IPS-18c (cell line): Measurements from ENCODE around the gene CRB3.
"Not testable (repeated sequence)": the region's sequence is repeated elsewhere in the genome, so short reads cannot be mapped to it uniquely, and the experiment has no call there.

Source experiments
- H3K4me3 ChIP-seq: 2 replicates; pipeline ENCODE4 v1.7.0; 2013; ENCODE audit warnings: low read depth, mild to moderate bottlenecking, low read length, moderate library complexity; ENCODE audit not compliant: insufficient read depth
- H3K9me3 ChIP-seq: one replicate; pipeline ENCODE4 v1.6.1; 2013; ENCODE audit warnings: mild to moderate bottlenecking, low read length, moderate library complexity; ENCODE audit not compliant: control insufficient read depth, insufficient read depth

Gene CRB3

DNA sequence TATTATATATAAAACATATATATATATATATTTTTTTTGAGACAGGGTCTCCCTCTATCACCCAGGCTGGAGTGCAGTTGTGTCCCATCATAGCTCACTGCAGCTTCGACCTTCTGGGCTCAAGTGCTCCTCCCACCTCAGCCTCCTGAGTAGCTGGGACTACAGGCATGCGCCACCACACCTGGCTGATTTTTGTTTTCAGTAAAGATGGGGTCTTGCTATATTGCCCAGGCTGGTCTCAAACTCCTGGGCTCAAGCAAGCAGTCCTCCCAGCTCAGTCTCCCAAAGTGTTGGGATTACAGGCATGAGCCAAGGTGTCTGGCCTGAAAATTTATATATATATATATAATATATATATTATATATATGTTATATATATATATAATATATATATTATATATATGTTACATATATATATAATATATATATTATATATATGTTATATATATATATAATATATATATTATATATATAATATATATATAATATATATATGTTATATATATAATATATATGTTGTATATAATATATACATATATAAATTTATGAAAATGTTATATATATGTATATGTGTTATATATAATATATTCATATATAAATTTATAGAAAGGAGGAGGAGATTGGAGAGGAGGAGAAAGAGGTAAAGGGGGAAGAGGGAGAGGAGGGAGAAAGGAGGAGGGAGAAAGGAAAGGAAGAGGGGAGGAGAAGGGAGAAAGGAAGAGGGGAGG is 35.2 kb upstream of the CRB3 start:
- H3K9me3 ChIP-seq, H3K4me3 ChIP-seq: not testable (repeated sequence)

DNA sequence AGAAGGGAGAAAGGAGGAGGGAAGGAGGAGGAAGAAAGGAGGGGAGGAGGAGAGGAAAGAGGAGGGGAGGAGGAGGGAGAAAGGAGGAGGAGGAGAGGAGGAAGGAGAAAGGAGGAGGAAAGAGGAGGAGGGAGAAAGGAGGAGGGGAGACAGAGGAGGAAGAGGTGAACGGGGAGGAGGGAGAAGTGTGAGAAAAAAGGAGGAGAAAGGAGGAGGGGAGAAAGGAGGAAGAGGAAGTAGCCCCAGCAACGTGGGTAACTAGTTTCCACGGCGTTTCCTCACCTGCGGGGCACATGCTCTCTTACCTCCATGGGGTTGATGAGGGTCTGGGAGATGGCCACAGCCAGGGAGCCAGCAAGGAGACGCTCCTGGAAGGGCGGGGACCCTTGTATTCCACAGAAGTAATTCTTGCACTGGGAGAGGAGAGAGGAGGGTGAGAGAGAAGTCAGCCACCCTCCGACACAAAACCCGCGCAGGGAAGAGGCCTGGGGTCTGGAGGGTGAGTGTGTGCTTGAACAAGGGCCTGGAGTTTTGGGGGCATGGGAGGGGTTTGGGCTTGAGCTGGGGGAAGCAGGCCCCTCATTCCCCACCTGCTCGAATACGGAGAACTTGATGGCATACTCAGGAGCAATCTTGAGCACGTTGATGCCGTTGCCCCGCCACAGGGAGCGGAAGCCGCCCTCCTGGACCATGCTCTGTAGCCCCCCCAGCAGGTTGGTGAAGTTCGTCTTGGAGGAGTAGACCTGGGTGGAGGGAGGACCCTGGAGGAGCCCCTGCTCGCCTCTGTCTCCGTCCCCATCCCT is 34.5 kb upstream of the CRB3 start:
- Histone ChIP-seq H3K9me3 (no peaks in the 10 kb centered on the region), H3K4me3 (no peak overlapping the region)

GRCh38 chr19:6431891-6432290 is 32.2 kb upstream of the CRB3 start:
- no peak overlapping the region for H3K4me3 ChIP-seq

GRCh38 chr19:6433165-6433564 is 30.9 kb upstream of the CRB3 start:
- Histone ChIP-seq H3K9me3 (no peaks in the 10 kb centered on the region), H3K4me3 (no peak overlapping the region)

More at GRCh38 chr19:6431891-6432290, 32.2 kb upstream of the CRB3 start:
- H3K9me3 ChIP-seq, result no peaks in the 10 kb centered on the region

DNA sequence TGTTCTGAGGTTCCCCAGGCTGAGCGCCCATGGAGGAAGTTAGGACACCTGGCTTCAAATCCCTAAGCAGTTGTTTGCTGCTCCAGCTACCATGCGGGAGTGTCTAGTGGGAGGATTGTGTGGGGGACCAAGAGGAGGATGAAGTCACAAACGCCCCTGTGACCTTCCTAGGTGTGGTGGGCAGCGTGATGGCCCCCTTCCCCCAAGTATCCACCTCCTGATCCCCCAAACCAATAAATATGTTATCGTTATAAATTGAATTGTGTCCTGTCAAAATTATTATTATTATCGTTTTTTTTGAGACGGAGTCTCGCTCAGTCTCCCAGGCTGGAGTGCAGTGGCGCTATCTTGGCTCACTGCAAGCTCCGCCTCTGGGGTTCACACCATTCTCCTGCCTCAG is 30.4 kb upstream of the CRB3 start, which contains the start of gene SLC25A41:
Gene SLC25A41 (minus strand): TSS at position 101 of the 400 bp plus-strand sequence. CDS start 70 bp downstream, at position 31.
- H3K4me3 ChIP-seq, result no peak within 1 kb of the TSS
- H3K9me3 ChIP-seq, result no peaks in the 10 kb centered on the region

- Histone ChIP-seq H3K4me3 (no peak overlapping the region), H3K9me3 (no peaks in the 10 kb centered on the region)
Observed at GRCh38 chr19:6439743-6440142, 24.3 kb upstream of the CRB3 start.

GRCh38 chr19:6440905-6441304 is 23.2 kb upstream of the CRB3 start:
- Histone ChIP-seq H3K4me3 (no peak overlapping the region), H3K9me3 (no peaks in the 10 kb centered on the region)

DNA sequence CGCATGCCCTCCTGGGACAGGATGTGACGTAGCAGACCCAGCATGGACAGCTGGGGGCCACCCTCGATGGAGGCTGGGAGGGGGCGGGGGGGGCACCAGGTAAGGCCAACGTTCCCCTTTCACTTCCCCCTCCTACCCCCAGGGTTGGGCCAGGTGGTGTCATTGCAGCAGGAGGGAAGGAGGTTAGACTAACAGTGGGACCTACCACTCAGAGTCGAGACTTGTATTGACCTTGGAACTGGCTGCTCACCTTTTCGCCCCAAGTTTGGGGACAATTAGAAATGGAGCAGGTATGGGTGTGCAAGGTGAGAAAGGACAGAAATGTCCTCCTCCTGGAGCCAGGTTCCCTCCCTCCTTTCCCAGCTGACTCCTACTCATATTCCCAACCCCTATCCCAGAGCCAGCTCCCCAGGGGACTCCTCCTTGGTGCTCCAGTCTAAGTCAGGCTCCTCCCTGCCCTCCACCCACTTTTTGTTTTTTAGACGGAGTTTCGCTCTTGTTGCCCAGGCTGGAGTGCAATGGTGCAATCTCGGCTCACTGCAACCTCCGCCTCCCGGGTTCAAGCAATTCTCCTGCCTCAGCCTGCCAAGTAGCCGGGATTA is 21.9 kb upstream of the CRB3 start:
- Histone ChIP-seq H3K4me3 (no peak overlapping the region), H3K9me3 (no peaks in the 10 kb centered on the region)

DNA sequence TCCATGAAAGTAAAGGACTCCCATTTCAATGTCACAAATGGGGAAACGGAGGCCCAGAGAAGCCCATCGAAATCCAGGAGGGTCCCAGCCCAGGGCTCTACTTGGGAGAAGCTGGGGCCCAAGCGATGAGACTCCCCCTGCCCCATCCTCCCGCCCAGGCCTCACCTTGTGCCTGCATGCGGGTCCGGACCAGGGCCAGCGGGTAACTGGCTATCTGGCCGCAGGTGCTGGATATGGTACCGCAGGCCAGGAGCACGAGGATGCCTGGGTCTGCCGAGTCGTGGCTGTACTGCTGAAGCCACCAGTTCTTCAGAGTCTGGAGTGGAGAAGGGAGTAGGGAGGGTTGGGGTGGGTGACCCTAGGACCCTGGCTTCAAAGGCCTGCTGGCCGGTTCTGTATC is 20.1 kb upstream of the CRB3 start:
- no peaks in the 10 kb centered on the region for H3K9me3 ChIP-seq

DNA sequence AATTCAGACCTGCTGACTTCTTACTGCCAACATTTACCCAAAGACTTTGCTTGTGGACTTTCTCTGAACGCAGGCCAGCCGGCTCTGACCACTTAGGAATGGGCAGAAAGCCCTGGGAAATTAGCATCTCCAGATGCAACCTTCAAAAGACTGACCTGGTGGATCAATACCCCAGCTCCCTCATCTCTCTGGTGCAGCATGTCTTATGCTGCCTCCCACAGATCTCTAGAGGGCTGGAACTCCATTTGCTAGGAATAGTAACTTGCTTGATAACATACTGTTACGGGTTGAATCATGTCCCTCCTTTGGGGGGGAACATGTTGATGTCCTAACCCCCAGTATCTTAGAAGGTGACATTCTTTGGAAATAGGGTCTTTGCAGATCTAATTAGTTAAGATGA is 17.6 kb upstream of the CRB3 start:
- H3K4me3 ChIP-seq, result no peak overlapping the region
- H3K9me3 ChIP-seq, result no peaks in the 10 kb centered on the region

More for the DNA sequence above, 20.1 kb upstream of the CRB3 start:
- no peak overlapping the region for H3K4me3 ChIP-seq

- Histone ChIP-seq H3K4me3 (no peak overlapping the region), H3K9me3 (no peaks in the 10 kb centered on the region)
Observed at GRCh38 chr19:6448045-6448444, 16.0 kb upstream of the CRB3 start.

- peaks cover 10% of the 10 kb centered on the region for H3K9me3 ChIP-seq
- H3K4me3 ChIP-seq, result no peak overlapping the region
Observed at GRCh38 chr19:6450166-6450565, 13.9 kb upstream of the CRB3 start.

GRCh38 chr19:6451583-6452222 is 12.4 kb upstream of the CRB3 start:
- Histone ChIP-seq H3K4me3 (no peak overlapping the region), H3K9me3 (peaks cover 10% of the 10 kb centered on the region)

DNA sequence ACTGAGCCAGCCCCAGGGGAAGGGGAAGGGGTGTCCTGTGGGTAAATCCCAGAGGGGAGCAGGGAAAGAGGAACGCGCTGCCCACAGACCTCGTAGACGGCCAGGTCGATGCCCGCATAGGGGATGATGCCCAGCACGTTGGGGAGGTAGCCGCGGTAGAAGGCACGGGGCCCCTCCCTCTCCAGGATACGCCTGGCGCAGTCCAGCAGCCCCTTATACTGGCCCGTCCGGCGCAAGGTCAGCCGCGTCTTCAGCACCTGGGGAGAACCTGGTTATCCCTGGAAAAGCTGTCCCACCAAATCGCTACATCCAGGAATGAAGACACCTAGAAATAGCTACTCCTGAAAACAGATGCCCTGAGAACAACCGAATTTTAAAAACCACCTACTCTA is 11.9 kb upstream of the CRB3 start:
- peaks cover 10% of the 10 kb centered on the region for H3K9me3 ChIP-seq
- no peak overlapping the region for H3K4me3 ChIP-seq

DNA sequence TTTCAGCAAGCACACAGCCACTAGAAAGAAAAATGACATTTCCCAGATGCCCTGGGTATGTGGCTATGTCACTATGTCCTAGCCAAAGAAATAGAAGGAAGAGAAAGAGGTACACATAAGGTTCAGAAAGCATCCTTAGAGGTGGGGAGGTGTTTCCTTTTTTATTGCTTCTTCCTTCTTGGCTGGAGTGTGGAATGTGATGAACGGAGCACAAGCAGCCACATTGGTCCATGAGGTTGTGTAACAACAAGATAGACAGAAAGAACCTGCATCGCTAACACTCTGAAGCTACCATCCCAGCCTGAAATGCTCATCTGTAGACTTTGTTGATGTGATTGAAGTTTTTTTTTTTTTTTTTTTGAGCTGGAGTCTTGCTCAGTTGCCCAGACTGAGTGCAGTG is 11.2 kb upstream of the CRB3 start:
- Histone ChIP-seq H3K4me3 (no peak overlapping the region), H3K9me3 (peaks cover 10% of the 10 kb centered on the region)

DNA sequence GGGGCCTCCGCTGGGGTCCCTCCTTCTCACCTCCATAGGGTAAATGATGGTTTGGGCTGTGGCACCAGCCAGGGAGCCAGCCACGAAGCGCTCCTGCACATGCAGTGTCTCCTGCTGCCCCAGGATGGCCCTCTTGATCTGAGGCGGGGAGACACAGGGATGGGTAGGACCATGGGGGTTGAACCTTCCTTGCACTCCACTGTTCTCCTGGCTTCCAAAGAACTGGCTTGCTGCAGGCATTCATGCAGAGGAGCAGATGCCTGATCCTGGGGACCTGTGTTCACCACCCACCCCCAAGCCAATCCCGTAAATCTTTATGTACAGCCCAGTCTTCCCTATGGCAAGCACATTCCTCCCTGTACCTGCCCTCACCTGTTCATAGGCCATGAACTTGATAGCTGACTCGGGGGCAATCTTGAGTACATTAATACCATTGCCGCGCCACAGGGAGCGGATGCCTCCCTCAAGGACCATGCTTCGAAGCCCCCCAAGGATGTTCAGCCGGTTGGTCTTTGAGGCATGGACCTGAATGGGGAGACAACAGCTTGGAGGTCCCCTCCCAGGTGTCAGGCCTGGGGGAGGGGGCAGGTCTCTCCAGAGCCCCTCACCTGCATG is 10.0 kb upstream of the CRB3 start:
- Histone ChIP-seq H3K4me3 (no peak overlapping the region; the same call in 1 of the 2 replicates), H3K9me3 (peaks cover 10% of the 10 kb centered on the region)

DNA sequence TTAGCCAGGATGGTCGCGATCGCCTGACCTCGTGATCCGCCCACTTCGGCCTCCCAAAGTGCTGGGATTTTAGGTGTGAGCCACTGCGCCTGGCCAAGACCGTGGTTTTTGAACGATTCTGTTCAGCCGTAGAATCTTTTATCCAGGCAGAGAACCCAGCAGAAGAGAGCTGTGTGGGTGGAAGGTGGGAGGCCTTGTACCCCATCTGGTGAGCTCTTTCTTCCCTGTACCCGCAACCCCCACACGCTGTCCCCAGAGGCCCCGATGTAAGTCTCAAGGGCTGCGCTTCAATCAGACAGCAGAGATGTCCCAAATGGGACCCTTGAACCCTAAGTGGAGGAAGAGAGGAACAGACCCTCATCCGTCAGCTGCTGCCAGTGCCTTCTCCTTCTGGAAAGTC is 8.1 kb upstream of the CRB3 start:
- H3K4me3 ChIP-seq, result no peak overlapping the region
- H3K9me3 ChIP-seq, result peaks cover 10% of the 10 kb centered on the region
